Activated CD4-positive, CD25-positive, alpha-beta regulatory T cell treated with anti-CD3 and anti-CD28 coated beads, Interleukin-2, amount 50 U/mL, for 24 hours (primary cell): ENCODE results near the gene ZNF778.
A peak's percentile ranks its signal among the peaks of the same experiment; 100 is the strongest.
"Not testable (repeated sequence)": the region's sequence is repeated elsewhere in the genome, so short reads cannot be mapped to it uniquely, and the experiment has no call there.

ENCODE experiments used
- ATAC-seq, 2 donors: fragments of 150-1000 bp; cut with Tn5 transposase; one replicate each; pipeline ENCODE4 v1.10.0; 2021; ENCODE audit warnings: mild to moderate bottlenecking in 1 of 2, moderate library complexity in 1 of 2

The ZNF778 gene

DNA sequence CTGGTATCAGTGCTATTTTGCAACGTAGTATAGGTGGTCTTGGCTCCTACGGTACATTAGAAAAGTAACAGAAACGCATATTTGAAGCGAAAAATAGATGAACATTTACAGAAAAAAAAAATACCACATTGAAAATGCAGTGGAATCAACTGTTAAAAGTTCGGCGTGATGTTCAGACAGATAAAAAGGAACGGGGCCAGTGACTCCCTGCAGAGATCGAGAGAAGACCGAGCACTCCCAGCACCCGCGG is 440 bp upstream of the ZNF778 start:
- ATAC-seq: no peak

DNA sequence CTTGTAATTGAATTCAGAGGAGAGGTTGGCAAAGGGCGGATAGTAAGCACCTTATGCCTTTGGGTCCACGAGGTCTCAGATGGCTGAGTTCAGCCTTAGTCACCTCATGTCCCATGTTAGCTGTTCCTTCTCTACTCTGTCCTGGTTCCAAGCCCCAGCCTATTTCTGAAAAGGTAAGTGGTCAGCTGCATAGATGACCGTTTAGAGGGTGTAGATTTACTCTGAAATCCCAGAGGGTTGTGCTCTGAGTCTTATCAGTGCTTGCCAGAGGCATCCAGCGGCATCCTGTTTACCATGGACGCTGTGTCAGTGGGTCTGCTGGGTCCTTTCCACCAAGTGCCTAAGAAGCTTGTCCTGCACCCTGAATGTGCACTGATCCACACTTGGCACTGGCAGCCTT is 1.9 kb downstream of the ZNF778 start:
- ATAC-seq: no peak

DNA sequence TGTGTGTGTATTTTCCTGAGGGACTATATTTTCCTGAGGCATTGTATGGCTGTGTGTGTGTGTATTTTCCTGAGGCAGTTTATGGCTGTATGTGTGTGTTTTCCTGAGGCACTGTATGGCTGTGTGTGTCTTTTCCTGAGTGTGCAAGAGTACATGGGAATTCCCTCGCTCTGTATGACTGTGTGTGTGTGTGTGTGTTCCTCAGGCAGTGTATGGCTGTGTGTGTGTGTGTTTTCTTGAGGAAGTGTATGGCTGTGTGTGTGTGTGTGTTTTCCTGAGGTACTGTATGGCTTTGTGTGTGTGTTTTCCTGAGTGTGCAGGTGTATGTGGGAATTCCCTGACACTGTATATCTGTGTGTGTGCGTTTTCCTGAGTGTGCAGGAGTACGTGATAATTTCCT is 4.1 kb downstream of the ZNF778 start:
- ATAC-seq: no peak

DNA sequence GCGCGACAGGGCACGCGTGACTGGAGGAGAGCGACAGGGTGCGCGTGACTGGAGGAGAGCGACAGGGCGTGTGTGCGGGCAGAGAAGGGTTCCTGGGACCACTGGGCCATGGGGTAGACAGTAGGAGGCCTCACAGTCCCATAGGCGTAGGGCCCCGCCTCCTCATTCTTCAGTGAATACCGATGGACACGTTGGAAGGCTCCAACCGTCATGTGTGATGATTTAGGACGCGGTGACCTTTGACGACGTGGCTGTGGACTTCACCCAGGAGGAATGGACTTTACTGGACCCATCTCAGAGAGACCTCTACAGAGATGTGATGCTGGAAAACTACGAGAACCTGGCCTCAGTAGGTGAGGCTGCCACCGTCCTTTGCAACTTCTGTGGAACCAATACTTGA is 5.4 kb downstream of the ZNF778 start:
- ATAC-seq: no peak

DNA sequence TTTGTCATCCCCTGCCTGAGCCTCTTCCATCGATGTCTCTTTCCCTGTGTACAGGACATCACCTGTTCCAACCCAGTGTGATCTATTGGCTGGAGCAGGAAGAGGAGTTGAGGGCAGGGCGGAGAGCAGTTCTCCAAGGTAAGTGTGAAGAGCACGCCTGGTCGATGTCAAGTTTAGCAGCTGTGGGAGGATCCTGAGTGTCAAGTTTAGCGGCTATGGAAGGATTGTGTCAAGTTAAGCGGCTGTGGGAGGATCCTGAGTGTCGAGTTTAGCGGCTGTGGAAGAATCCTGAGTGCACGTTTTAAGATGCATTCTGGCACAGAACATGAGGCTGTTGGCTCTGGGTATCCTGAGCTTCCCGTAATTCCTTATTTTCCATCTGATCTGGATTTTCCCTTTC is 7.2 kb downstream of the ZNF778 start:
- ATAC-seq: no peak

DNA sequence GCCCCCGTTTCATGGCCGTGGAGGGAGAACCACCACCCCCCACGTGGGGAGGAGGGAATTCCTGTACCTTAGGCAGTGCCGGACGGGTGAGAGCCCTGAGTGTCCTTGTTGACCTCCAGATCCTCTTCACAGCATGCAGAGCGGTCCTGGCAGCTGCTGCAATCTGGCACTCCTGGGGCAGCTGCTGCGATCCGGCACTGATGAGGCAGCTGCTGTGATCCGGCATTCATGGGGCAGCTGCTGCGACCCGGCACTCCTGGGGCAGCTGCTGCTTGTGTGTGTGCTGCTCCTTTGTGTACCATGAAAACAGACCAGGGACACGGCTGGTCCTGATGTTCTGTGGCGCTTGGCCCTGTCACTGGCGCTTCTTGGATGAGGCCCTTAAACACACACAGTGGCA is 12.8 kb downstream of the ZNF778 start:
- ATAC-seq: no peak

DNA sequence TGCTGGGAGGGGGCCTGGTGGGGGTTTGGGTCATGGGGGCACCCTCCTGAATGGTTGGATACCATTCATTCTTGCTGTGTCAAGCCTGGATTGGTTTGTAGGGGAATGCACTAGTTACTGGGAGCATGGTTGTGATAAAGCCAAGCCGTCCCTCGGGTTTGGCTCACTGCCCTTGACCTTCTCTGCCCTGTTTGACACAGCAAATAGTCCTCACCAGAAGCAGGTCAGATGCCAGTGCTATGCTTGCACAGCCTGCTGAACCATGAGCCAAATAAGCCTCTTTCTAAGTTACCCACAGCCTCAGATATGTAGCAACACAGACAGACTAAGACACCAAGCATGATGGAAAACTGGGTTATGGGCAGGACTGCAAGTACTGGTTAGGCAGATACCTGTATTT is 14.6 kb downstream of the ZNF778 start:
- no peak for ATAC-seq

DNA sequence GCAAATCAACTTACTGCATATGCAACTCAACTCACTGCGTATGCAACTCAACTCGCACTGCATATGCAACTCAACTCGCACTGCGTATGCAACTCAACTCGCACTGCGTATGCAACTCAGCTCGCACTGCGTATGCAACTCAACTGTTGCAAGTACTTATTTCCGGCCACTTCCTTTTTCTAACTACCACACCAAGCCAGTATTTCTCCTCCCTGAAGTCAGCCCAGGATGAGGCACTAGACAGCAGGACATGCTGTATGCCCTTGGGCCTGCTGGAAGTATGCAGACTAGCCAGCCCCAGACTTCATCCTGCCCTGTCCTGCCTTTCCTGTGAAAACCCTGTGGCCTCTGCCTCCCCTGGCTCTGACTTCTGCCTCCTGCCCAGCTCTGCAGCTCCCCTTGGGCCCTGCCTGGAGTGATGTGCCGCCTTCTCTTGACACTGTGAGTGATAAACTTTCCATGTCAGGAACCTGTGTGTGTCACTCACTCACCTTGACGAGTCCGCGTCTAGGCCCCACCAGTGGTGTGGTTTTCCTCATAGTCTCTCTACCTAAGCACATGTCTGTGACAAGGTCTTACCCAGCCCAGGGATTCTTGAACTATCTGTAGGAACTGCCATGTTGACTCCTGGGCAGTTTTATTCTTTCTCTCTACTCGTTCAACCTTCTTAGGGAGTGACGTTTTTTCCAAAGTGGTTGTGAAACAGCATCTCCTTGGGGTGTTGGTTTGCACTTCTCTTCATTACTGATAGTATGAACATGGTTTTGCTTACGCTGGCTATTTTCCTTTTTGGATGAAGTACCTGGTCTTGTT is 16.4 kb downstream of the ZNF778 start:
- ATAC-seq: no peak

DNA sequence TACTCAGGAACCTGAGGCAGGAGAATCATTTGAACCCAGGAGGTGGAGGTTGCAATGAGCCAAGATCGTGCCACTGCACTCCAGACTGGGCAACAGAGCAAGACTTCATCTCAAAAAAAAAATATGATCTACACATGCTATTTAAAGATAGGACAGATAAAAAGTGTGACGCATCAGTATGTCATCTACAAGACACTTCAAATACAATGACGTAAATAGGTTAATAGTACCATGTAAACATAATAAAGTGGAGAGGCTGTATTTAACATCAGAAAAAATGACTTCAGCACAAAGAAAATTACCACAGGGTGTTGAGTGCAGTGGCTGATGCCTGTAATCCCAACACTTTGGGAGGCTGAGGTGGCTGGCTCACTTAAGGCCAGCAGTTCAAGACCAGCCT is 20.2 kb downstream of the ZNF778 start:
- ATAC-seq: no peak

DNA sequence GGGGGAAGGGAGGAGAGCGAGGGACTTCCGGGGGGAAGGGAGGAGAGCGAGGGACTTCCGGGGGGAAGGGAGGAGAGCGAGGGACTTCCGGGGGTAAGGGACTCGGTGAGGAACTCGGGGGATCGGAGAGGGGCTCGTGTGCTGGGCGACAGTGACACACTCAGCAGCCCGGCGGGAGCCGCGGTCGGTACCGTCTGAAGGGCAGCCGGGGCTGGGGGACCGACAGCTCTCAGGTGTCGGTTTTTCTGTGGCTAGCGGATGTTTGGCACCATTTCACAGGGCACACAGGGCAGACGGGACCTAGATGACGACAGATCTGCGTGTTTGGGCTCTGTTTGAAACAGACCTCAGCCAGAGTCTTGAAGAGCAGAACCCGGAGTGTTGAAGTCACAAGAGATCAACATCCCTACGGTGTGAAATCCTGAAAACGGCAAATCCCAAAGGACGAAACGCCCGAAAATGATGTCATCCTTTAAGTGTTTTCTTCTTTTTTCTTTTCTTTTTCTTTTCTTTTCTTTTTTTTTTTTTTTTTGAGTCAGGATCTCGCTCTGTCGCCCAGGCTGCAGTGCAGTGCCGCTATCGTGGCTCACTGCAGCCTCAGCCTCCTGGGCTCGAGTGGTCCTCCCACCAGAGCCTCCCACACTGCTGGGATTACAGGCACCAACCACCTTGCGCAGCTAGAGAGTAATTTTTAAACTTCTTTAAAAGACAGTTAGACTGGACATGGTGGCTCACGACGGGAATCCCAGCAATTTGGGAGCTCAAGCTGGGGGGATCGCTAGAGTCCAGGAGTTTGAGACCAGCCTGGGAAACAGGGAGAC is 23.9 kb downstream of the ZNF778 start:
- ATAC-seq: peak; percentile 76 to 85

DNA sequence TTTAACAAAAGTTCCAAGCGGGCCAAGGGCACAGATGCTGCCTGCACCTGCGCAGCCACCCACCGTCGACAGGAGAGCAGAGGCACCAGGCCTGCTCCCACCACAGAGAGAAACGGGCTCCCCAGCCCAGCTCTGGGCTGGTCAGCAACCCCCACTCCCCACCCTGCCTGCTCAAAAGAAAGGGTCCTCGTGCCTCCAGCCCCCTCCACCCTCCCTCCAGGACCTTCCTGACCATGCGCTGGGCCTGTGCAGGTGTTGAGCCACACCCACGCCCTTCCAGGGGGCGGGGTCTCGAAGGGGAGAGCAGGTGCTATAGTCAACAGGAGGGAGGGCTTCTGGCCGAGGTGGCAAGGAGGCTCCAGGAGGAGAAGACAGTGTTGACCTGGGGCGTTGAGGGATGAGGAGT is 25.3 kb downstream of the ZNF778 start:
- no peak for ATAC-seq

DNA sequence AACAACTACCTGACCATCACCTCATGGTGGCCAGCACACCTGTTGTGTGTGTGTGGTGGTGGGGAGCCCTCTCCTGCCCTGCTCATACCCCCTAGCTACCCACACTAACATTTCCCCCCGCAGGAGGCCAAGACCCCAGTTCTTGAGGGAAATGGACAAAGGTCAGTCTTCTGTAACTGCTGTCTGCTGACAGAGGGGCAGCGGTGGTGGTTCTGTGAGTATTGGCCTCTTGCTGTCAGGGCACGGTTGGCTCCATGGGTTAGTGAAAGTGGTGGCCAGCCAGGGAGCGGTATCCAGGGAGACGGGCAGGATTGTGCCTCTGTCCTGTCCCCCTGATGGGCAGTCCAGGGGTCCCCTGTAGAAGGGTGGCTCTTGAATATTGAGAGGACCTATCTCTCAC is 26.2 kb downstream of the ZNF778 start:
- no peak for ATAC-seq

DNA sequence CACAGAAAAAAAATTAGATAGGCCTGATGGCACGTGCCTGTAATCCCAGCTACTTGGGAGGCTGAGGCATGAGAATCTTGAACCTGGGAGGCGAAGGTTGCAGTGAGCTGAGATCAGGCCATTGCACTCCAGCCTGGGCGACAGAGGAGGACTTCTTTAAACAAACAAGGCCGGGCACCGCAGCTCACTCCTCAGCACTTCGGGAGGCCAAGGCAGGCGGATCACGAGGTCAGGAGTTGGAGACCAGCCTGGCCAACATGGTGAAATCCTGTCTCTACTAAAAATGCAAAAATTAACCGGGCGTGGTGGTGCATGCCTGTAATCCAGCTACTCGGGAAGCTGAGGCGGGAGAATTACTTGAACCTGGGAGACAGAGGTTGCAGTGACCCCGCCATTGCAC is 26.8 kb downstream of the ZNF778 start:
- not testable (repeated sequence) for ATAC-seq

DNA sequence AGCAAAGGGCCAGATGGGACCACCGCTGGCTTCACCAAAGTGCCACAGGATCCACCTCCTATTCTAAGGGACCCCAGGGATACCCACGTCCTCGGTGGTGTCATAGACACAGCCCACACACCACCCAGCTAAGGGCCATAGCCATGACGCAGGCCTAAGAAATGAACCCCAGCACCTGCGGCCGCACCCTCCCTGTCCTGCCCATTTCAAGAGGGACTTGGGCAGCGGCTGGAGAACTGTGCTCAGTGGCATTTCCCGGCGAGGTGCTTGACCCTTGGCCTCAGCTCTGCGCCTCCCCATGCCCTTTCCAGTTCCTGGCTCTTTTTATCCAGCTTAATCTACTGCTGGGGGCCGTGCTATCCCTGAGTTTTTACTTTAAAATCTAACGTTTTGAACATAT is 27.3 kb downstream of the ZNF778 start:
- no peak for ATAC-seq

DNA sequence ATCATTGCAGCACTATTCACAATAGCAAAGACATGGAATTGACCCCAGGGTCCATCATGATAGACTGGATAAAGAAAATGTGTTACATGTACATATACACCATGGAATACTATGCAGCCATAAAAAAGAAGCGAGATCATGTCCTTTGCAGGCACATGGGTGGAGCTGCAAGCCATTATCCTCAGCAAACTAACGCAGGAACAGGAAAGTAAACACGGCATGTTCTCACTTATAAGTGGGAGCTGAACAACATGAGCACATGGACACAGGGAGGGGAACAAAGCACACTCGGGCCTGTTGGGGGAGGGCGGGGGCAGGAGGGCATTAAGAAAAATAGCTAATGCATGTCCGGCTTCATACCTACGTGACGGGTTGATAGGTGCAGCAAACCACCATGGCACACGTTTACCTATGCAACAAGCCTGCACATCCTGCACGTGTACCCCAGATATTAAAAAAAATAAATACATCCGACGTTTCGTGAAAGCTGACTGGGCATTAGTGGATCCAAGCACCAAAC is 28.9 kb downstream of the ZNF778 start:
- no peak for ATAC-seq

DNA sequence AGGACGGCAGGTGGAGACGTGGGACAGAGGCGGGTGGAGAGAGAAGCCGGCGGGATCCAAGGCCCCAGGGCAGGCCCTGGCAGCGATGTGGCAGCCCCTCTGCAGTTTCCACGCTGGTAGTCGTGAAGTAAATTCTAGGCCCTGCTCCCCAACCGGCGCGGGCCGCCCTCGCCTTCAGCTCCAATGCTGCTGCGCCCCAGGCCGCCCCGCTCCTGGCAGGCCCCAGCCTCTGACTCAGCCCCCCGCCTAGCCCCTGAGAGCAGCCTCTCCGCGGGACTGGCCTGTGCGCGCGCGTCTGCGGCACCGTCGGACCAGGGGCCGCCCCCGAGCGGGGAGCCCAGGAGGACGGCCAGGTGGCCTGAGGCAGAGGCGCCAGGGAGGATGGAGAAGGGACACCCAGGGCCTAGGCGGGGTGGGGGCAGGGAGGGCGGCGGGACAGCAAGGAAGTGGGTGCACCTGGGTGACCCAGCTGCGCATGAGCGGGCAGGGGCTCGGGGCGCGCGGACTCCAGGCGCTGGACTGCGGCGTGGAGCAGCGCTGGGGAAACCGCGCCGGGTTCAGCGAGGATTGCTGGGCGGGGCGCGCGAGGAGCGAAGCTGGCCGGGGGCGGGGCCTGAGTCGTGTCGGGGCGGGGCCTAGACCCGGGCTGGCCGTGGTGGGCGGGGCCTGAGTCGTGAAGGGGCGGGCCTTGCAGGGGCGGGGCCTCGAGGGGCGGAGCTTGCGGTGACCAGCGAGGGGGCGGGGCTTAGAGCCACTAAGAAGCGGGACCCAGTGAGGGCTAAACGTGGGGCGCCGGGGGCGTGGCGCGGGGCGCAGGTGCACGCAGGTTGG is 29.6 kb downstream of the ZNF778 start:
- ATAC-seq: peak; percentile 80 to 85

DNA sequence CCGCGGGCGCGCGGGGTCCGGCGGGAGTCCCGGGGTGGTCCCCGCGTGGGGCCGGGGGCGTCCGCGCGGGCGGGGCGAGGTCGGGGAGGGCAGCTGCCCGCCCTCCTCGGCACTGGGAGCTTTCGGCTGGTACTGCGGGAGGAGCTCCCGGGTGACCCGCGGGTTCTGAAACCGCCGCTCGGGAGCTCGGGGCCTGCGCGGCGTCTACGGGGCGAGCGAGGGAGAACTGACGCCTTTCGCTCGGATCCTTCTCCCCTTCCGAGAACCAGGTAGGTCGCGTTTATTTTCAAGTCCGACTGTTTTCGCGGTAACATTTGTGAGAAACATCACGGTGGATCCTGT is 30.2 kb downstream of the ZNF778 start:
- ATAC-seq: peak; percentile 54 to 57

DNA sequence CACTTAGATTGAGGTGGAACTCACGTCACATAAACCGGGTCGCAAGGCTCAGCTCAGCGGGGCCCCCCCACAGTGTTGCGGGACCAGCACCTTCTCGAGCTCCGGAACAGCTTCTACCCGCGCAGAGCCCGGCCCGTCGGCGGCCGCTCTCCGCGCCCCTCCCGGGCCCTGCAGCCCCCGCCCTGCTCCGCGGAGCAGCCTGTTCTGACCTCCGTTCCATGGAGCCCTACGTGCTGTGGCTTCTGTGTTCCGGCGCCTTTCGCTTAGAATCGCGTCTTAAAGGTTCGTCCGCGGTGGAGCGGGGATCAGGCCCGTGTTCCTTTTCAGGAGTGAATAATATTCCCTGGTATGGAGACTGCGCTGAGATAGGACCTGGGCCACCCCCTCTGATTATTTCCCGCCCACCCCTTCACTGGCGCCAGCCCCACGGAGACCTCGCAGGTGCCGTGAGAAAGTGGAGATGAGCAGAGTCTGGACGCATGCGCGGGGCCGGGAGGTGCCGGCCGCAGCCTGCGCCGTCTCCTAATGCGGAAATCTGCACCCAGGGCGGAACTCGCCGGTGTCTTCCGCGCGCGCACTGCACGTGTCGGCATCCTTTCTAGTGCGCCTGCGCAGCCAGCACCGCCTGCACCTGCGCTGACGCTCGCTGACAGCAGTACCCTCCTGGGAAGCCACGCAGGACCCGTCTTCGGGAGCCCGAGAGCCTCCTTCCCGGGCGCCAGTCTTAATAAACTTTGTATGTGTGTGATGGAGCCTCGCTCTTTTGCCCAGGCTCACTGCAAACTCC is 30.9 kb downstream of the ZNF778 start:
- no peak for ATAC-seq

DNA sequence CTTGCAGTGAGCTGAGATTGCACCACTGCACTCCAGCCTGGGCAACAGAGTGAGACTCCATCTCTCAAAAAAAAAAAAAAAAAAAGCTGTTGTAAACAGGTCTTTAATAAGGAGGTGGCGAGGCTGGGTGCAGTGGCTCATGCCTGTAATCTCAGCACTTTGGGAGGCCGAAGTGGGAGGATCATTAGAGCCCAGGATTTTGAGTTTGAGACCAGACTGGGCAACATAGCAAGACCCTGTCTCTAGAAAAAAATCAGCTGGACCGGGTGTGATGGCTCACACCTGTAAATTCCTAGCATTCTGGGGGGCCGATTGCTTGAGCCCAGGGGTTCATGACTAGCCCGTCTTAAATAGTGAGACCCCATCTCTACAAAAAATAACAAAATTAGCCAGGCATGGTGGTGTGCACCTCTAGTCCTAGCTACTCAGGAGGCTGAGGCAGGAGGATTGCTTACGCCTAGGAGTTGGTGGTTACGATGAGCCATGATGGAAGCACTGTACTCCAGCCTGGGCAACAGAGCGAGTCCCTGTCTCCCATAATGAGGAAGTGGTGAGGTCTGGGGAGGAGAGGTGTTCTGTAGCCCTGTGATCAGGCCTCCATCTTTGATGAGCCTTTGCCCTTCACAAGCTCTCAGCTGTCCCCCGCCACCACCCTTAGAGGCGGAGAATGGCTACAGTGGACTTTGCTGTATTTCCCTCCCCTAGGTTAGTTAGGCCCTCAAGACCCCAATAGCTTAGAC is 36.2 kb downstream of the ZNF778 start:
- ATAC-seq: no peak

DNA sequence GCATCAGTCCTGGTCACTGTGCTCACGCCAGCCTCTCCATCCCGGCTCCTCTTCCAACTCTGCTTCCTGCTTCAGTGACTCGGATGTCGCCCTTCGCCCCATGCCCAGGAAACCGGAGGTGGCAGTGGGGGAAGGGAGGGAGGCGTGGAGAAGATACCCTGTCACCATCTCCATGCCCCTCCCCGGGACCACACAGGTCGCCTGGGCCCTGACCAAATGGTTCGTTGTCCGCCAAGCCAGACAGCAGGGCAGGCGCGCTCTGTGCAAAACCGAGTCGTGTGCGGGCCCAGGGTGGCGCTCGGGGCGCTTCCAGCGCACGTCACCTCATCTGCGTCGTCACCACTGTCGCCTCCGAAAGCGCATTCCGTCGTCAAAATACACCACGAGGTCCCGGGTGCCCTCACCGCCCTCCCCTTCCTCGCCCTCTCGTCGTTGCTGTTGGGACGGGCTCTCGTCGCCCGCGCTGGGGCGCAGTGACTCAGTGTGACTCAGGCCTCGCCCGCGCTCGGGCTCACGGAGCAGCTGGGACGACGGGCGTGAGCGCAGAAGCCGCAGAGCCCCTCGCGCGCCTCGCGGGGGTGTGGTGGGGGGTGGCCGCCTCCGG is 39.2 kb downstream of the ZNF778 start:
- ATAC-seq: peak; percentile 98 to 100

DNA sequence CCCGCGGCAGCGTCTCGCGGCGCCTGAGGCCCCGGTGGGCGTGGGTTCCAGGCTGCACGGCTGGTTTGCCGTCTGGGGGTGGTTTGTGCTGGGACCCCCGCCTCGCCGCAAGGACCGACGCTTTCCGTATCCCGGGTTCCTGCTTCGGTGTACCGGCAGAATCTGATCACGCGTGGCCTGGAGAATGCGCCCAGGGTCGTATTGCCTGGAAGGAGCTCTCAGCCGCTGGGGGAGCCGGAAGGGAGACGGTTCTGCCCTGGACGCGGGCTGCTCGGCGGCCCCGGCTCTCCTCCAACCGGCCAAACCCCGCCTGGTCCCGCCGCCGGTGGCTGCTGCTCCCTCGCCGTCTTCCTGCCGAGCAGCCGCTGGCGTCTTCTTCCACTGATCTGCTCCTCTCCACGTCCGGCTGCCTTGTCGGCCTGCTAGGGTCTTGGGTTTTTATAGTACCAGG is 39.8 kb downstream of the ZNF778 start:
- peak in 1 of 2 donors; percentile 15 for ATAC-seq
